Measurements from ENCODE around the gene PPP1R13L. TPM values are rescaled to one million over a fixed set of nuclear protein-coding genes. Genes with fewer than 3 reads are reported as not detected.

Gene PPP1R13L
- total RNA-seq, 1 experiment from 2014 or later: 36.4 TPM

- H3K9me3 ChIP-seq (ENCODE audit: low read length): no peaks in the 10 kb centered on the region
- ATAC-seq (no peak), DNase-seq (no peak)
- POLR2A ChIA-PET (ENCODE audit: unreplicated experiment): no interaction called here
- no peaks in the 10 kb centered on the region for H3F3A ChIP-seq (ENCODE audit: low read length, unreplicated experiment)
- no peaks in the 10 kb centered on the region for H3K4me1 ChIP-seq (ENCODE audit: insufficient read depth, low read length)
- no peak overlapping the region for H2AFZ ChIP-seq (ENCODE audit: low read length)
- H3K9ac ChIP-seq (ENCODE audit: low read length): no peak overlapping the region
- H3K4me2 ChIP-seq (ENCODE audit: low read length): no peak overlapping the region
- H3K9me2 ChIP-seq (replicated peaks; ENCODE audit: low read length): no peaks in the 10 kb centered on the region
- H3K36me3 ChIP-seq (ENCODE audit: low read depth, low read length): peaks cover 3% of the 10 kb centered on the region; the same call in 1 of the 2 replicates
- BruUV-seq (replicated peaks): no TSS peak
- H3K27me3 ChIP-seq (ENCODE audit: low read length): no peaks in the 10 kb centered on the region
- intact Hi-C loops (cut with micrococcal nuclease): no loop called here
- no peak overlapping the region for H3K27ac ChIP-seq (ENCODE audit: low read length)
- H4K20me1 ChIP-seq (ENCODE audit: low read length): no peaks in the 10 kb centered on the region
- no peak for TF ChIP-seq CTCF (conservative IDR thresholded peaks at IDR 0.05; ENCODE audit: low read depth, low read length)
- no peak for TF ChIP-seq EZH2phosphoT487 (IDR thresholded peaks at IDR 0.05; ENCODE audit: borderline replicate concordance, low read length)
- no peak for TF ChIP-seq EZH2 (IDR thresholded peaks at IDR 0.05; ENCODE audit: low read length, unreplicated experiment)
- H3K4me3 ChIP-seq (ENCODE audit: low read length): no peak overlapping the region
- H3K79me2 ChIP-seq (ENCODE audit: low read length): no peaks in the 10 kb centered on the region
- CTCF ChIA-PET: no interaction called here
Observed at GRCh38 chr19:45355910-45356309, 49.0 kb downstream of the PPP1R13L start.

GRCh38 chr19:45355402-45355801 is 49.5 kb downstream of the PPP1R13L start:
- Histone ChIP-seq H3K27me3 (ENCODE audit: low read length) (no peaks in the 10 kb centered on the region), H3K36me3 (ENCODE audit: low read depth, low read length) (peaks cover 3% of the 10 kb centered on the region; the same call in 1 of the 2 replicates), H3K9ac (ENCODE audit: low read length) (no peak overlapping the region), H2AFZ (ENCODE audit: low read length) (no peak overlapping the region), H3K9me2 (replicated peaks; ENCODE audit: low read length) (no peaks in the 10 kb centered on the region), H3K27ac (ENCODE audit: low read length) (no peak overlapping the region), H4K20me1 (ENCODE audit: low read length) (no peaks in the 10 kb centered on the region), H3K4me2 (ENCODE audit: low read length) (no peak overlapping the region), H3K9me3 (ENCODE audit: low read length) (no peaks in the 10 kb centered on the region), H3K79me2 (ENCODE audit: low read length) (no peaks in the 10 kb centered on the region), H3F3A (ENCODE audit: low read length, unreplicated experiment) (no peaks in the 10 kb centered on the region), H3K4me1 (ENCODE audit: insufficient read depth, low read length) (no peaks in the 10 kb centered on the region), H3K4me3 (ENCODE audit: low read length) (no peak overlapping the region)
- ATAC-seq (no peak), DNase-seq (no peak)
- ChIA-PET POLR2A (ENCODE audit: unreplicated experiment) (no interaction called here), CTCF (no interaction called here)
- no peak for TF ChIP-seq EZH2 (IDR thresholded peaks at IDR 0.05; ENCODE audit: low read length, unreplicated experiment)
- TF ChIP-seq CTCF (conservative IDR thresholded peaks at IDR 0.05; ENCODE audit: low read depth, low read length): no peak
- TF ChIP-seq EZH2phosphoT487 (IDR thresholded peaks at IDR 0.05; ENCODE audit: borderline replicate concordance, low read length): no peak
- BruUV-seq (replicated peaks): no TSS peak
- intact Hi-C loops (cut with micrococcal nuclease): no loop called here

- H3K36me3 ChIP-seq (ENCODE audit: low read depth, low read length): peaks cover 3% of the 10 kb centered on the region; the same call in 1 of the 2 replicates
- H3K27me3 ChIP-seq (ENCODE audit: low read length): no peaks in the 10 kb centered on the region
- H3K9ac ChIP-seq (ENCODE audit: low read length): no peak overlapping the region
- H2AFZ ChIP-seq (ENCODE audit: low read length): no peak overlapping the region
- DNase-seq (no peak), ATAC-seq (no peak)
- no peaks in the 10 kb centered on the region for H3K9me3 ChIP-seq (ENCODE audit: low read length)
- intact Hi-C loops (cut with micrococcal nuclease): no loop called here
- no peak overlapping the region for H3K4me3 ChIP-seq (ENCODE audit: low read length)
- H3K4me2 ChIP-seq (ENCODE audit: low read length): no peak overlapping the region
- no peak overlapping the region for H3K27ac ChIP-seq (ENCODE audit: low read length)
- no peaks in the 10 kb centered on the region for H3K79me2 ChIP-seq (ENCODE audit: low read length)
- H3F3A ChIP-seq (ENCODE audit: low read length, unreplicated experiment): no peaks in the 10 kb centered on the region
- H3K9me2 ChIP-seq (replicated peaks; ENCODE audit: low read length): no peaks in the 10 kb centered on the region
- ChIA-PET CTCF (no interaction called here), POLR2A (ENCODE audit: unreplicated experiment) (no interaction called here)
- no TSS peak for BruUV-seq (replicated peaks)
- TF ChIP-seq EZH2phosphoT487 (IDR thresholded peaks at IDR 0.05; ENCODE audit: borderline replicate concordance, low read length) (no peak), CTCF (conservative IDR thresholded peaks at IDR 0.05; ENCODE audit: low read depth, low read length) (no peak), EZH2 (IDR thresholded peaks at IDR 0.05; ENCODE audit: low read length, unreplicated experiment) (no peak)
- no peaks in the 10 kb centered on the region for H4K20me1 ChIP-seq (ENCODE audit: low read length)
- no peaks in the 10 kb centered on the region for H3K4me1 ChIP-seq (ENCODE audit: insufficient read depth, low read length)
Observed at GRCh38 chr19:45354241-45354842, 50.5 kb downstream of the PPP1R13L start.
